T-helper 1 cell treated with Interleukin-12 subunit alpha and Interleukin-12 subunit beta and Interleukin-4 antibody, amounts not matched to agents 30 μg/mL and 1 μg/mL, for 36 hours (primary cell): ENCODE results near the gene PTPN7.
"Not testable (repeated sequence)": the region's sequence is repeated elsewhere in the genome, so short reads cannot be mapped to it uniquely, and the experiment has no call there.

Source experiments
- H3K27ac Mint-ChIP-seq: one replicate; pipeline ENCODE4 v1.8.0; 2021; ENCODE audit warnings: mild to moderate bottlenecking, mixed read lengths
- H3K27me3 Mint-ChIP-seq: one replicate; pipeline ENCODE4 v1.8.0; 2021; ENCODE audit warnings: low read depth, mixed read lengths
- H3K36me3 Mint-ChIP-seq: one replicate; pipeline ENCODE4 v1.8.0; 2021; ENCODE audit warnings: low read depth, mixed read lengths
- H3K4me1 Mint-ChIP-seq: one replicate; pipeline ENCODE4 v1.8.0; 2021; ENCODE audit warnings: low read depth, mixed read lengths
- H3K4me3 Mint-ChIP-seq: one replicate; pipeline ENCODE4 v1.8.0; 2021; ENCODE audit warnings: mild to moderate bottlenecking, moderate library complexity, mixed read lengths
- H3K9me3 Mint-ChIP-seq: one replicate; pipeline ENCODE4 v1.8.0; 2021; ENCODE audit warnings: mixed read lengths

The PTPN7 gene

GRCh38 chr1:202181586-202181985 is 21.2 kb upstream of the PTPN7 start:
- Mint-ChIP-seq H3K27me3 (peaks cover 3% of the 10 kb centered on the region), H3K27ac (no peak overlapping the region), H3K4me1 (peaks cover 7% of the 10 kb centered on the region), H3K9me3 (no peaks in the 10 kb centered on the region), H3K36me3 (no peaks in the 10 kb centered on the region), H3K4me3 (no peak overlapping the region)

DNA sequence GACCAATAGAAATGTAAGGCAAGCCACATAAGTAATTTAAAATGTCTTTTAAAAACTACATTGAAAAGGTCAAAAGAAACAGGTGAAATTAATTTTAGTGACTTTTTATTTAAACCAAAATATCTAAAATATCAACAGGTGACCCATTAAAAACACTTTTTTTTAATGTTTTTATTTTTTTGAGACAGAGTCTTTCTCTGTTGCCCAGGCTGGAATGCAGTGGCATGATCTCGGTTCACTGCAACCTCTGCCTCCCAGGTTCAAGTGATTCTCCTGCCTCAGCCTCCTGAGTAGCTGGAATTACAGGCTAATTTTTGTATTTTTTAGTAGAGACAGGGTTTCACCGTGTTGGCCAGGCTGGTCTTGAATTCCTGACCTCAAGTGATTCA is 20.3 kb upstream of the PTPN7 start:
- not testable (repeated sequence) for H3K9me3 Mint-ChIP-seq, H3K27ac Mint-ChIP-seq, H3K36me3 Mint-ChIP-seq, H3K4me3 Mint-ChIP-seq, H3K4me1 Mint-ChIP-seq, H3K27me3 Mint-ChIP-seq

- Mint-ChIP-seq H3K4me1 (peaks cover 7% of the 10 kb centered on the region), H3K27ac (no peak overlapping the region), H3K36me3 (no peaks in the 10 kb centered on the region), H3K4me3 (no peak overlapping the region), H3K9me3 (no peaks in the 10 kb centered on the region), H3K27me3 (no peaks in the 10 kb centered on the region)
Measured at GRCh38 chr1:202179828-202180750, 19.7 kb upstream of the PTPN7 start.

- Mint-ChIP-seq H3K4me3 (no peak overlapping the region), H3K9me3 (no peaks in the 10 kb centered on the region), H3K36me3 (no peaks in the 10 kb centered on the region), H3K27ac (no peak overlapping the region), H3K27me3 (no peaks in the 10 kb centered on the region), H3K4me1 (no peaks in the 10 kb centered on the region)
Measured at GRCh38 chr1:202176949-202177927, 16.8 kb upstream of the PTPN7 start.

GRCh38 chr1:202173993-202174392 is 13.6 kb upstream of the PTPN7 start:
- Mint-ChIP-seq H3K4me3 (no peak overlapping the region), H3K9me3 (no peaks in the 10 kb centered on the region), H3K4me1 (no peaks in the 10 kb centered on the region), H3K27me3 (no peaks in the 10 kb centered on the region), H3K36me3 (no peaks in the 10 kb centered on the region), H3K27ac (no peak overlapping the region)

DNA sequence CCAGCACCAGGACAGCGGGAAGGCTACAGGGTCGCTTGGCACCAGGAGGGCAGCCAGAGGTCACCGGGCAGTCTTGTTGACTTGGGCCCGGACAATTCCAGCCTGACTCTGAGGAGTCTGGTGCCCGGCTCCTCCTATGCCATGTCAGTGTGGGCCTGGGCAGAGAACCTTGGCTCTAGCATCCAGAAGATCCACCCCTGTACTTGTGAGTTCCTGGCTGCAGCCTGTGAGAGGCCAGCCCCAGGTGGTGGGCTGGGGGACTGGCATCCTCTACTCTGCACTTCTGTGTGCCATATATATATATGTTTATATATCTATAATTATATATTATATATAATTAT is 11.6 kb upstream of the PTPN7 start:
- Mint-ChIP-seq H3K27ac (no peak overlapping the region), H3K4me3 (no peak overlapping the region), H3K27me3 (no peaks in the 10 kb centered on the region), H3K36me3 (no peaks in the 10 kb centered on the region), H3K9me3 (no peaks in the 10 kb centered on the region), H3K4me1 (no peaks in the 10 kb centered on the region)

DNA sequence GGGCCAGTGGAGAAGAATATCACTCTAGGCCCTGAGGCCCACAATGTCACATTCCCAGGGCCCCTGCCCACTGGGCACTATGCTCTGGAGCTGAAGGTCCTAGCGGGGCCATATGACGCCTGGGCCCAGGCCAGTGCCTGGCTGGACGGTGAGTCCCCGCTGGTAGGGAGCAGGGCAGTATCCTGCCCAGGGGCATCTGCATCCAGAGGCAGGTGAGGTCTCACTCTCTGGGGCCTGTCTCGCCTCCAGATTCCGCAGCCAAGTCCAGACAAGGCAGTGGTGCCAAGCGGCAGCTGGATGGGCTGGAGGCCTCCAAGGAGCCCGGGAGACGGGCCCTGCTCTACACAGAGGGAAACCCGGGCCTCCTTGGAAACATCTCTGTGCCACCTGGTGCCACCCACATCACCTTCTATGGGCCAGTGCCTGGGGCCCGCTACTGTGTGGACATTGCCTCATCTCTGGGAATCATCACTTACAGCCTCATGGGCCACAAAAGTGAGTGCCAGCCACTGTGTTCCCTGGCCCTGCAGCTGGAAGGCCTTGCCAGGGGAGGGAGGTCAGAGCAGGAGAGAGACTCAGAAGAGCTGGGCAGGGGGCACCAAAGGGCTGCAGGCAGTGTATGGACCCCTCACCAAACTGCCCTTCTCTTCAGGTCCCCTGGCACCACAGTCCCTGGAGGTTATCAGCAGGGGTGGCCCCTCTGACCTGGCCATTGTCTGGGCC is 11.1 kb upstream of the PTPN7 start:
- Mint-ChIP-seq H3K4me3 (no peak overlapping the region), H3K36me3 (no peaks in the 10 kb centered on the region), H3K27ac (no peak overlapping the region), H3K27me3 (no peaks in the 10 kb centered on the region), H3K9me3 (no peaks in the 10 kb centered on the region), H3K4me1 (peaks cover 4% of the 10 kb centered on the region)

DNA sequence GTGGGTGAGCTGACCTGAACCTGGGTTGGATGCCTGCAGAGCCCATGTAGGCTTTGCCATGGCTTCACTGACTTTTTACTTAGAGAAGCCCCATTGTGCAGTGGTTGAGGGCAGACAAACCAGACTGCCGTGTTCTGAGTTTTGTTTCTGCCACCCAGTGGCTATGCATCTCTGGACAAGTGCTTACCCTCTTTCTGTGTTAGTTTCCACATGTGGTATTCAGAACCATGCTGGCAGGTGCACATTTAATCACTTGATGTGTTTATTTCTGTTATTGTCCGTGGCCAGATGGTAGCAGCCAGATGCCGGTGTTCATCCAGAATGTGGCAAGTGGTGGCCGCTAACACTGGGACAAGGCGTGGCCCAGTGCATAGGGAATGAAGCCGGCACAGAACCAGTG is 10.3 kb upstream of the PTPN7 start:
- Mint-ChIP-seq H3K9me3 (no peaks in the 10 kb centered on the region), H3K36me3 (no peaks in the 10 kb centered on the region), H3K4me3 (no peak overlapping the region), H3K4me1 (peaks cover 6% of the 10 kb centered on the region), H3K27me3 (no peaks in the 10 kb centered on the region), H3K27ac (no peak overlapping the region)

- H3K9me3 Mint-ChIP-seq, result no peaks in the 10 kb centered on the region
- H3K27me3 Mint-ChIP-seq, result no peaks in the 10 kb centered on the region
- no peak overlapping the region for H3K4me3 Mint-ChIP-seq
- H3K36me3 Mint-ChIP-seq, result no peaks in the 10 kb centered on the region
- no peak overlapping the region for H3K27ac Mint-ChIP-seq
- H3K4me1 Mint-ChIP-seq, result peaks cover 19% of the 10 kb centered on the region
Measured at GRCh38 chr1:202168861-202169260, 8.5 kb upstream of the PTPN7 start.

DNA sequence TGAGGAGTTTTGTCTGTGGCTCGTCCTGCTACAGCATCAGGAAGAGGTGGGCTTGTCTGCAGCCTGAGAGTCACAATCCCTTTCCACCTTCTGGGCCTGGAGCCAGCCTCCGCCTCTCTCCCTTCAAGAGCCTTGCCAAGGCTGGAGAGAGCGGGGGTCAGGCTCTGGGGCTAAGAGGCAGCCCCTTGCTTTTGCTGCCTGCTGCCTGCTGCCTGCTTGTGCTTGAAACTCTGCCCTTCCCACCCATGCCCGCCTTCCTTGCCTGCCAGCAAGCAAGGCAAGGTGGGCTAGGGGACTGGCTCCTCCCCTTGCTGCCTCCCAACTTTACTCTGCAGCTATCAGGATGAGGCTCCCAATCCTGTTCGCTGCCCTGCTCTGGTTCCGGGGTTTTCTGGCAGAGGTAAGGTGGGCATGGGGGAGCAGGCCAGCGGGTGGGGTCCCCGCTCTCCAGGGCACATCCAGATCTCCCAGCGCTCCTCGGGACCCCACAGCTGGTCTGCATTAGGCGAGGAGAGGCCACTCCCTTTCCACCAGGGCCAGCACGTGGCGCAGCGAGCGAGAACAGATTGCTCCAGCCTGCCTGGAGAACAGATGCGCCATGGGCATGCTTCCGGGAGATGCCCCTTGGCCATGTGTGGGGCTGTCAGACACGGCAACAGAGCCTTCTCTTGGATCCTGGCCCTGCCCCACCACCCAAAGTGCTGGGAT is 7.5 kb upstream of the PTPN7 start:
- peaks cover 25% of the 10 kb centered on the region for H3K4me1 Mint-ChIP-seq
- H3K4me3 Mint-ChIP-seq, result no peak overlapping the region
- no peaks in the 10 kb centered on the region for H3K36me3 Mint-ChIP-seq
- no peak overlapping the region for H3K27ac Mint-ChIP-seq
- H3K9me3 Mint-ChIP-seq, result no peaks in the 10 kb centered on the region
- no peaks in the 10 kb centered on the region for H3K27me3 Mint-ChIP-seq

- Mint-ChIP-seq H3K27ac (peak overlapping the region; percentile 55), H3K4me1 (peaks cover 33% of the 10 kb centered on the region)
- not testable (repeated sequence) for H3K9me3 Mint-ChIP-seq, H3K27me3 Mint-ChIP-seq, H3K4me3 Mint-ChIP-seq, H3K36me3 Mint-ChIP-seq
Measured at GRCh38 chr1:202167054-202167453, 6.7 kb upstream of the PTPN7 start.

- H3K27ac Mint-ChIP-seq, result peak overlapping the region; percentile 69
- H3K27me3 Mint-ChIP-seq, result no peaks in the 10 kb centered on the region
- no peaks in the 10 kb centered on the region for H3K36me3 Mint-ChIP-seq
- H3K4me1 Mint-ChIP-seq, result peaks cover 40% of the 10 kb centered on the region
- no peaks in the 10 kb centered on the region for H3K9me3 Mint-ChIP-seq
- peak overlapping the region; percentile 28 for H3K4me3 Mint-ChIP-seq
Measured at GRCh38 chr1:202165942-202166843, 5.8 kb upstream of the PTPN7 start.

GRCh38 chr1:202165267-202165941 is 5.0 kb upstream of the PTPN7 start:
- peak overlapping the region; percentile 89 for H3K27ac Mint-ChIP-seq
- peaks cover under 1% of the 10 kb centered on the region for H3K36me3 Mint-ChIP-seq
- H3K9me3 Mint-ChIP-seq, result no peaks in the 10 kb centered on the region
- peaks cover 48% of the 10 kb centered on the region for H3K4me1 Mint-ChIP-seq
- H3K27me3 Mint-ChIP-seq, result no peaks in the 10 kb centered on the region
- H3K4me3 Mint-ChIP-seq, result peak overlapping the region; percentile 79
